Upper lobe of left lung (tissue), 6 donors: ENCODE data around the gene ABHD14A. TPM values are rescaled to one million over a fixed set of nuclear protein-coding genes. Genes with fewer than 3 reads are reported as not detected.

ENCODE experiments used
- ATAC-seq, 2 donors: fragments of 200-7000 bp; cut with Tn5 transposase; one replicate each; pipeline ENCODE4 v1.9.1; 2022; ENCODE audit warnings: mild to moderate bottlenecking in 2 of 2, moderate library complexity in 2 of 2; ENCODE audit not compliant: low FRiP score in 2 of 2
- DNase-seq, 2 donors: peaks; one replicate each; pipeline ENCODE4 v3.0.0-alpha.2; 2019 to 2020
- H3K27ac ChIP-seq, 4 donors: fragments of 200-600 bp; sonication (generic); one replicate each; pipeline ENCODE4 v1.5.1; 2016 to 2019
- H3K27me3 ChIP-seq, 4 donors: fragments of 200-600 bp; sonication (generic); one replicate each; pipeline ENCODE4 v1.5.1; 2017 to 2019
- H3K36me3 ChIP-seq, 4 donors: fragments of 200-600 bp; sonication (generic); one replicate each; pipeline ENCODE4 v1.5.1; 2016 to 2019
- H3K4me1 ChIP-seq, 4 donors: fragments of 200-600 bp; sonication (generic); one replicate each; pipeline ENCODE4 v1.5.1; 2018 to 2019
- H3K4me3 ChIP-seq, 4 donors: fragments of 200-600 bp; sonication (generic); one replicate each; pipeline ENCODE4 v1.5.1; 2017 to 2019; ENCODE audit warnings: mild to moderate bottlenecking in 2 of 4, moderate library complexity in 1 of 4
- H3K9me3 ChIP-seq, 4 donors: fragments of 200-600 bp; sonication (generic); one replicate each; pipeline ENCODE4 v1.5.1; 2018 to 2019
- CTCF ChIP-seq, 6 experiments: fragments of 450-650 bp in 4 of 6; fragments of 200-600 bp in 2 of 6; sonication (generic) in 2 of 6; IDR thresholded peaks; one replicate each; pipeline ENCODE4 v1.5.1; 2016 to 2019; ENCODE audit warnings: antibody characterized with exemption in 6 of 6
- EP300 ChIP-seq, 4 donors: sonication (generic); formaldehyde crosslinking; IDR thresholded peaks; one replicate each; pipeline ENCODE4 v1.5.1; 2017; ENCODE audit warnings: antibody characterized with exemption in 4 of 4, control low read depth in 2 of 4
- POLR2A ChIP-seq, 4 donors: fragments of 450-650 bp; IDR thresholded peaks; one replicate each; pipeline ENCODE4 v1.5.1; 2016 to 2017; ENCODE audit warnings: antibody characterized with exemption in 4 of 4, mild to moderate bottlenecking in 2 of 4
- POLR2AphosphoS5 ChIP-seq, 2 donors: sonication (generic); formaldehyde crosslinking; IDR thresholded peaks; one replicate each; pipeline ENCODE4 v1.5.1; 2017; ENCODE audit warnings: antibody characterized with exemption in 2 of 2
- whole genome bisulfite sequencing, 2 donors: methylation state at CpG; one replicate each; pipeline ENCODE4 v1.1.5; 2017 to 2018; 5-methylcytosine and 5-hydroxymethylcytosine counted together
- total RNA-seq, 6 donors: library from RNA; depleted of rRNA in 4 of 6; stranded (reverse); fragments of >200 nt in 4 of 6; gene quantifications; one replicate each; pipeline versions ENCODE4 v1.1.0 to v1.2.1, GENCODE V29; 2016 to 2021
- donor health status: DM: no; HTN: no; CAD: no; lungs with moderate emphysema.
- donor health status: DM: no; HTN: yes; CAD: no; lungs with severe emphysema.

ABHD14A gene
- total RNA-seq, 6 donors from 2014 or later = 15.7 to 44.5 (median 26.3) TPM

GRCh38 chr3:51997935-51998596, 23.2 kb downstream of the ABHD14A start:
- Histone ChIP-seq H3K27me3 (no peaks in the 10 kb centered on the region), H3K27ac (no peak overlapping the region), H3K4me3 (no peak overlapping the region), H3K9me3 (no peaks in the 10 kb centered on the region), H3K36me3 (peaks cover 12 to 19% (median 16%) of the 10 kb centered on the region in 4 donors), H3K4me1 (peaks cover 19 to 32% (median 26%) of the 10 kb centered on the region in 4 donors)
- 62 to 65% methylated on average over 7 of the region's 7 CpGs for WGBS, 2 donors
- TF ChIP-seq EP300 (IDR thresholded peaks at IDR 0.05) (no peak), POLR2AphosphoS5 (IDR thresholded peaks at IDR 0.05) (no peak), POLR2A (IDR thresholded peaks at IDR 0.05) (no peak), CTCF (IDR thresholded peaks at IDR 0.05) (no peak)
- ATAC-seq (no peak), DNase-seq (no peak)

- no peak for TF ChIP-seq EP300 (IDR thresholded peaks at IDR 0.05)
- TF ChIP-seq CTCF (IDR thresholded peaks at IDR 0.05) = no peak
- TF ChIP-seq POLR2A (IDR thresholded peaks at IDR 0.05) = no peak
- TF ChIP-seq POLR2AphosphoS5 (IDR thresholded peaks at IDR 0.05) = no peak
- DNase-seq = no peak
- Histone ChIP-seq H3K27me3 (no peaks in the 10 kb centered on the region), H3K27ac (no peak overlapping the region), H3K36me3 (peaks cover 9 to 12% (median 10%) of the 10 kb centered on the region in 4 donors), H3K4me1 (peaks cover 19 to 25% (median 21%) of the 10 kb centered on the region in 4 donors), H3K4me3 (no peak overlapping the region), H3K9me3 (no peaks in the 10 kb centered on the region)
- ATAC-seq = no peak
- WGBS, 2 donors = 74 to 75% methylated on average over 4 to 7 of the region's 7 CpGs
Observed at GRCh38 chr3:51998774-51999173, 23.9 kb downstream of the ABHD14A start.

- 91 to 96% methylated on average over 2 of the region's 2 CpGs for WGBS, 2 donors
Observed at GRCh38 chr3:51999846-52000245, 25.0 kb downstream of the ABHD14A start.

GRCh38 chr3:52001443-52001974, 26.6 kb downstream of the ABHD14A start:
- Histone ChIP-seq H3K27ac (peak overlapping the region in 1 of 4 donors; percentile 23), H3K4me3 (no peak overlapping the region), H3K4me1 (peaks cover 19 to 36% (median 24%) of the 10 kb centered on the region in 4 donors), H3K9me3 (no peaks in the 10 kb centered on the region), H3K36me3 (no peaks in the 10 kb centered on the region), H3K27me3 (no peaks in the 10 kb centered on the region)
- DNase-seq = peak; percentile 75 to 87
- WGBS, 2 donors = 2 to 3% methylated on average over 5 to 18 of the region's 18 CpGs
- TF ChIP-seq EP300 (IDR thresholded peaks at IDR 0.05) (no peak), POLR2A (IDR thresholded peaks at IDR 0.05) (no peak), CTCF (IDR thresholded peaks at IDR 0.05) (peak; percentile 81 to 97 (median 96))
- peak; percentile 68 to 82 for ATAC-seq

More at GRCh38 chr3:51999846-52000245, 25.0 kb downstream of the ABHD14A start:
- Histone ChIP-seq H3K27ac (no peak overlapping the region), H3K4me3 (no peak overlapping the region), H3K9me3 (no peaks in the 10 kb centered on the region), H3K36me3 (peaks cover 0 to 1% (median under 1%) of the 10 kb centered on the region in 4 donors), H3K27me3 (no peaks in the 10 kb centered on the region), H3K4me1 (peaks cover 9 to 27% (median 14%) of the 10 kb centered on the region in 4 donors)
- TF ChIP-seq POLR2AphosphoS5 (IDR thresholded peaks at IDR 0.05) = no peak
- no peak for TF ChIP-seq CTCF (IDR thresholded peaks at IDR 0.05)
- TF ChIP-seq EP300 (IDR thresholded peaks at IDR 0.05) = no peak
- no peak for TF ChIP-seq POLR2A (IDR thresholded peaks at IDR 0.05)
- DNase-seq (no peak), ATAC-seq (no peak)
